BJ (cell line): ENCODE data around the gene ANGPTL8. TPM values are rescaled to one million over a fixed set of nuclear protein-coding genes. Genes with fewer than 3 reads are reported as not detected.

Source experiments
- CTCF ChIA-PET: fragments of 350-600 bp; formaldehyde crosslinking; extraction: SDS; loops from one replicate; lab custom pipeline; 2021; ENCODE audit warnings: antibody characterized with exemption, inconsistent platforms; lab: Yijun Ruan, JAX
- POLR2A ChIA-PET: fragments of 300-600 bp; sonication (Branson Sonifier 250); formaldehyde crosslinking; extraction: SDS; loops from one replicate; lab custom pipeline; 2021; ENCODE audit warnings: antibody characterized with exemption; lab: Charles Lee
- DNase-seq: peaks from one replicate; pipeline ENCODE4 v3.0.0-alpha.2; 2011; ENCODE audit warnings: low read depth
- H3K27me3 ChIP-seq: 2 replicates; pipeline ENCODE4 v1.6.0; 2011; ENCODE audit warnings: low read length; ENCODE audit not compliant: control insufficient read depth, insufficient read depth
- H3K36me3 ChIP-seq: 2 replicates; pipeline ENCODE4 v1.5.1; 2011; ENCODE audit warnings: low read length; ENCODE audit not compliant: control insufficient read depth, insufficient read depth
- H3K4me3 ChIP-seq: 2 replicates; pipeline ENCODE4 v1.5.1; 2011; ENCODE audit warnings: low read depth, mild to moderate bottlenecking, control low read depth, low read length
- polyA plus RNA-seq: library from polyadenylated mRNA; depleted of rRNA; stranded (reverse); fragments of >200 nt; gene quantifications from 2 replicates; pipeline ENCODE4 v1.2.3, GENCODE V29; 2011
- TF ChIP-seq, protein P1 (sequence below): IDR thresholded peaks from 2 replicates; pipeline ENCODE4 v1.5.1; 2011; ENCODE audit warnings: low read depth, mild to moderate bottlenecking, control low read depth, inconsistent platforms, low read length, moderate library complexity; ENCODE audit not compliant: insufficient read depth

Gene ANGPTL8
- polyA plus RNA-seq, 1 experiment: not detected

DNA sequence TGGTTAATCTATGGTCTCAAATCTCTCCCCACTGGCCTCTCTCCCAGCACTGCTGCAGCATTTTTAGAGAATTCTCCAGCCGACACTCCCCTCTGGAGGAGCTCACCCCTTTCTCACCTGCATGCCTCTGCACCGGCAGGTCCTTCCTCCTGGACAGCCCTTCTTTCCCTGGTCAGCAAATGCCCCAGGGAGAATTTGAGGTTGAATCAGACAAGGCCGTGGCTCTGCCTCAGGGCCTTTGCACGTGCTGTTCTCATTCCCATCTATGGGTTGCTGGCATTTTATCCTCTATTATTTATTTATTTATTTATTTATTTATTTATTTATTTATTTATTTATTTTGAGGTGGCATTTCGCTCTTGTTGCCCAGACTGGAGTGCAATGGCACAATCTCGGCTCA lies 24.3 kb downstream of the ANGPTL8 start:
- no peak for DNase-seq
- POLR2A ChIA-PET: no interaction called here
- TF ChIP-seq, protein P1, sequence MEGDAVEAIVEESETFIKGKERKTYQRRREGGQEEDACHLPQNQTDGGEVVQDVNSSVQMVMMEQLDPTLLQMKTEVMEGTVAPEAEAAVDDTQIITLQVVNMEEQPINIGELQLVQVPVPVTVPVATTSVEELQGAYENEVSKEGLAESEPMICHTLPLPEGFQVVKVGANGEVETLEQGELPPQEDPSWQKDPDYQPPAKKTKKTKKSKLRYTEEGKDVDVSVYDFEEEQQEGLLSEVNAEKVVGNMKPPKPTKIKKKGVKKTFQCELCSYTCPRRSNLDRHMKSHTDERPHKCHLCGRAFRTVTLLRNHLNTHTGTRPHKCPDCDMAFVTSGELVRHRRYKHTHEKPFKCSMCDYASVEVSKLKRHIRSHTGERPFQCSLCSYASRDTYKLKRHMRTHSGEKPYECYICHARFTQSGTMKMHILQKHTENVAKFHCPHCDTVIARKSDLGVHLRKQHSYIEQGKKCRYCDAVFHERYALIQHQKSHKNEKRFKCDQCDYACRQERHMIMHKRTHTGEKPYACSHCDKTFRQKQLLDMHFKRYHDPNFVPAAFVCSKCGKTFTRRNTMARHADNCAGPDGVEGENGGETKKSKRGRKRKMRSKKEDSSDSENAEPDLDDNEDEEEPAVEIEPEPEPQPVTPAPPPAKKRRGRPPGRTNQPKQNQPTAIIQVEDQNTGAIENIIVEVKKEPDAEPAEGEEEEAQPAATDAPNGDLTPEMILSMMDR: no peak
- Histone ChIP-seq H3K27me3 (no peaks in the 10 kb centered on the region), H3K4me3 (no peak overlapping the region), H3K36me3 (no peaks in the 10 kb centered on the region)
- CTCF ChIA-PET: interaction anchor here (0.9 to 1.6 kb wide), 3 partner anchors 15 to 218 kb away, joined by 3 to 6 read pairs (median 3); no protein-coding TSS in a partner anchor

DNA sequence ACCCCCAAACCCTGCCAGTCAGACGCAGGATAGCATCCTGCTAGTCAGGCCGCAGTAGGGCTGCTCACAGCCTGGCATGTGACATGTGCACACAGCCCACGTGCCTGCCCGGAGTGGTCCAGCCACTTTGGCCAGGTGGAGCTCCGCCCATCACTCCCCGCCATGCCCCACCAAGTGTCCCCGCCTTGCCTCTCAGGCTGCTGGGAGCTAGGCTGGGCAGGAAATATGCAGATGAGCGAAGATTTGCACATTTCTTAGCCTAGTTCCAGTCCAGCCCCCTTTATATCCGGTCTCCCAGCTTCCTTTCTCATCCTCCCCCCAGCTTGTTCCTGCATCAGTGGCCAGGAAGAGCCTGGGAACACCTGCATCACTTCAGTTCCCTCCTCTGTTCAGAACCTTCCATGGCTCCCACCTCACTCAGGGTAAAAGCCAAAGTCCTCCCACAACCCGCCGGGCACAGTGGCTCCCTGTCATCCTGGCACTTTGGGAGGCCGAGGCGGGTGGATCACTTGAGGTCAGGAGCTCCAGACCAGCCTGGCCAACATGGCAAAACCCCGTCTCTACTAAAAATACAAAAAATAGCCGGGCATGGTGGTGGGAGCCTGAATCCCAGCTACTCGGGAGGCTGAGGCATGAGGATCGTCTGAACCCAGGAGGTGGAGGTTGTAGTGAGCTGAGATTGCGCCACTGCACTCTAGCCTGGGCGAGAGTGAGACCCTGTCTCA lies 25.2 kb downstream of the ANGPTL8 start:
- TF ChIP-seq, protein P1: no peak
- CTCF ChIA-PET: interaction anchor here (0.9 to 1.4 kb wide), 4 partner anchors 14 to 218 kb away, joined by 3 read pairs; no protein-coding TSS in a partner anchor
- POLR2A ChIA-PET: no interaction called here

DNA sequence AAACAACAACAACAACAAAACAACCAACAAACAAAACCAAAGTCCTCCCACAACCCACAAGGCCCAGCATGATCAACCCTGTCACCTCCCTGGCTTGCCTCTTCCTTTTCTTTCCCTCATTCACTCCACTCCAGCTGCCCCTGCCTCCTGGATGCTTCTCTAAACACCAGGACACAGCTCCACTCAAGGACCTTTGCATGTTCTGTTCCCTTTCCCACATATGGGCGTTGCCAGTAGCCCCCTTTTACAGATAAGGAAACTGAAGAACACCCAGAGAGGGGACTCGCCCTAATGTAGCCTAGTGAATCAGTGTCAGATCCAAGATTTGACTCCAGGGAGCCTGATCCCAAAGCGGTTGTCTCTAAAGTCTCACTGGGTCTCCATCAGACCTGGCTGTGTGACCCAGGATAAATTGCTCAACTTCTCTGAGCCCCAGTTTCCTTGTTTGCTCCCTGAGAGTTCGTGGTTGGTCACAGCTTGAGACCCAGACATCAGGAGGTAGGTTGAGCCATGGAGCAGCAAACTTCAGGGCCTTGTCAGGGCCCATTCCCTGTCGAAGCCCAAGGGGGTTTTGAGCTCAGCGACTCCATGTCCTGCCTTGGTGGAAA lies 25.9 kb downstream of the ANGPTL8 start:
- no peaks in the 10 kb centered on the region for H3K36me3 ChIP-seq
- ChIA-PET POLR2A (no interaction called here), CTCF (interaction anchor here (0.9 to 1.4 kb wide), 3 partner anchors 19 to 217 kb away, joined by 3 read pairs; no protein-coding TSS in a partner anchor)
- no peak overlapping the region for H3K4me3 ChIP-seq
- H3K27me3 ChIP-seq: no peaks in the 10 kb centered on the region
- TF ChIP-seq, protein P1: no peak
- DNase-seq: no peak

More for the DNA sequence above, 25.2 kb downstream of the ANGPTL8 start:
- H3K36me3 ChIP-seq: no peaks in the 10 kb centered on the region
- no peak overlapping the region for H3K4me3 ChIP-seq
- no peaks in the 10 kb centered on the region for H3K27me3 ChIP-seq
- no peak for DNase-seq

DNA sequence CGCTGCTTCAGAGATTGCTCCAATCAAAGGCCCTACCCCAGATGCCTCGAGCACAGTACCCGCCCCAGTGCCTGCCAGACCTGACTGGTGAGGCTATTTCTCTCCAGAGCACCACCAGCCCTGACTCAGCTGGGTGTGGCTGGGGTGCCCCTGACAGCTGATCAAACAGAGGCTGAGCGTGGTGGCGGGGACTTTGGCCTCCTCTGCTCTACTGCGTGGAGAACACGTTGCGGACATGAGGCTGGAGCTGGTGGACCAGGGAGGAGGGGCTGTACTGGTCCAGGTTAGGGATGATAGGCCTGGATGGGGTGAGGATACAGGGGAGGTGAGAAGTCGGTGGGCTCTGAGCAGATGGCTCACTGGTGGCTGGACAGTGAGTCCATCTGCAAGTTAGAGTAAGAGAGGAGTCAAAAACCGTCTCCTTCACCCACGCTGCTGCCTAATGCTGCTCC lies 26.4 kb downstream of the ANGPTL8 start:
- ChIA-PET POLR2A (no interaction called here), CTCF (interaction anchor here (0.9 to 1.4 kb wide), 4 partner anchors 20 to 216 kb away, joined by 3 to 8 read pairs (median 3); no protein-coding TSS in a partner anchor)
- Histone ChIP-seq H3K27me3 (no peaks in the 10 kb centered on the region), H3K36me3 (no peaks in the 10 kb centered on the region), H3K4me3 (no peak overlapping the region)
- TF ChIP-seq, protein P1: no peak
- DNase-seq: no peak
